IMR-90 (cell line): ENCODE data around the gene ADPRS.

Experiments
- BHLHE40 ChIP-seq: fragments of 150-350 bp; IDR thresholded peaks from 2 replicates; pipeline ENCODE4 v1.6.1; 2016; ENCODE audit warnings: mild to moderate bottlenecking, low read depth, low read length
- CEBPB ChIP-seq: IDR thresholded peaks from 2 replicates; pipeline ENCODE4 v1.6.1; 2012; ENCODE audit warnings: low read depth, low read length, improper control_type of control experiment
- CHD1 ChIP-seq: IDR thresholded peaks from 2 replicates; pipeline ENCODE4 v1.6.1; 2012; ENCODE audit warnings: low read depth, low read length, improper control_type of control experiment
- FOS ChIP-seq: fragments of 150-350 bp; IDR thresholded peaks from 2 replicates; pipeline ENCODE4 v1.6.1; 2016; ENCODE audit warnings: low read depth, low read length
- POLR2A ChIP-seq: IDR thresholded peaks from 2 replicates; pipeline ENCODE4 v1.6.1; 2012; ENCODE audit warnings: mild to moderate bottlenecking, low read depth, low read length
- TF ChIP-seq, protein P1 (sequence below): conservative IDR thresholded peaks from 2 replicates; pipeline ENCODE4 v1.5.1; 2012; ENCODE audit warnings: mild to moderate bottlenecking, low read depth, low read length, improper control_type of control experiment

DNA sequence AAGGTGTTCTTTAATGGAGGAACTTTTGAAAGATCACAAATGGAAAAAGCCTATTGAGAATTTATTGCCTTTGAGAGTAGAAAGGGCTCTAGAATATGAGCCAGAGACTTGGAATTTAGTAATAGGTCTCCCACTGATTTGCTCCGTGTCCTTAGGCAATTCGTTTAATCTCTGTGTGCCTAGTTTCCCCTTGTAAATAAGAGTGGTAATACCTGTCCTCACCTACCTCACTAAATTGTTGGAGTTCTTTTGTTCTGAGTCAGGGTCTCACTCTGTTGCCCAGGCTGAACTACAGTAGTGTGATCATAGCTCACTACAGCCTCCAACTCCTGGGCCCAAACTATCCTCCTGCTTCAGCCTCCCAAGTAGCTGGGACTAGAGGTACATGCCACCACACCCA, 19.8 kb upstream of the ADPRS start:
- no peak for TF ChIP-seq CEBPB
- TF ChIP-seq, protein P1, sequence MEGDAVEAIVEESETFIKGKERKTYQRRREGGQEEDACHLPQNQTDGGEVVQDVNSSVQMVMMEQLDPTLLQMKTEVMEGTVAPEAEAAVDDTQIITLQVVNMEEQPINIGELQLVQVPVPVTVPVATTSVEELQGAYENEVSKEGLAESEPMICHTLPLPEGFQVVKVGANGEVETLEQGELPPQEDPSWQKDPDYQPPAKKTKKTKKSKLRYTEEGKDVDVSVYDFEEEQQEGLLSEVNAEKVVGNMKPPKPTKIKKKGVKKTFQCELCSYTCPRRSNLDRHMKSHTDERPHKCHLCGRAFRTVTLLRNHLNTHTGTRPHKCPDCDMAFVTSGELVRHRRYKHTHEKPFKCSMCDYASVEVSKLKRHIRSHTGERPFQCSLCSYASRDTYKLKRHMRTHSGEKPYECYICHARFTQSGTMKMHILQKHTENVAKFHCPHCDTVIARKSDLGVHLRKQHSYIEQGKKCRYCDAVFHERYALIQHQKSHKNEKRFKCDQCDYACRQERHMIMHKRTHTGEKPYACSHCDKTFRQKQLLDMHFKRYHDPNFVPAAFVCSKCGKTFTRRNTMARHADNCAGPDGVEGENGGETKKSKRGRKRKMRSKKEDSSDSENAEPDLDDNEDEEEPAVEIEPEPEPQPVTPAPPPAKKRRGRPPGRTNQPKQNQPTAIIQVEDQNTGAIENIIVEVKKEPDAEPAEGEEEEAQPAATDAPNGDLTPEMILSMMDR: no peak
- TF ChIP-seq POLR2A: no peak
- TF ChIP-seq BHLHE40: no peak
- TF ChIP-seq FOS: no peak
- no peak for TF ChIP-seq CHD1
